GM12801 (cell line): ENCODE results near the gene ZNF835.

Source experiments
- TF ChIP-seq, protein P1 (sequence below): IDR thresholded peaks from one replicate; pipeline ENCODE4 v1.5.1; 2011; ENCODE audit warnings: control low read depth; ENCODE audit not compliant: insufficient read length; ENCODE audit errors: extremely low read depth

The ZNF835 gene

DNA sequence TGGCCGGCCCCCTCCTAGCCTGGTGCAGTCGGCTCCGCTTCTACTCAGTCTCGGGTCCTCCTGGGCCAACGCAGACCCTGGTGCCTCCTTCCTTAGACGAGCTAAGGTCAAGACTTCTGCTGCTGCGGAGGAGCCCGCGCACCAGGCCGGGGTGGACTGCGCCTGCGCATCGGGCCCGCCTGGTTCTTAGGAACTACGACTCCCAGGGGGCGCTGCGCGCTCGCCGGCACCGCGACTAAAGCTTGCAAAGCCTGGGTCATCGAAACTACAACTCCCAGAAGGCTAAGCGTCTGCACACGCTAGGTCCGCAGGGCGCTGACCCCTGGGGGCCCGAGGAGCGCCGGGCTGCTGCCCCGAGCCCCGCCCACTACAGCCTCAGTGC is at the start of gene ZNF835:
Gene ZNF835 (minus strand): TSS at position 145 of the 382 bp plus-strand sequence. CDS start 6,559 bp downstream, outside the sequence.
- TF ChIP-seq, protein P1, sequence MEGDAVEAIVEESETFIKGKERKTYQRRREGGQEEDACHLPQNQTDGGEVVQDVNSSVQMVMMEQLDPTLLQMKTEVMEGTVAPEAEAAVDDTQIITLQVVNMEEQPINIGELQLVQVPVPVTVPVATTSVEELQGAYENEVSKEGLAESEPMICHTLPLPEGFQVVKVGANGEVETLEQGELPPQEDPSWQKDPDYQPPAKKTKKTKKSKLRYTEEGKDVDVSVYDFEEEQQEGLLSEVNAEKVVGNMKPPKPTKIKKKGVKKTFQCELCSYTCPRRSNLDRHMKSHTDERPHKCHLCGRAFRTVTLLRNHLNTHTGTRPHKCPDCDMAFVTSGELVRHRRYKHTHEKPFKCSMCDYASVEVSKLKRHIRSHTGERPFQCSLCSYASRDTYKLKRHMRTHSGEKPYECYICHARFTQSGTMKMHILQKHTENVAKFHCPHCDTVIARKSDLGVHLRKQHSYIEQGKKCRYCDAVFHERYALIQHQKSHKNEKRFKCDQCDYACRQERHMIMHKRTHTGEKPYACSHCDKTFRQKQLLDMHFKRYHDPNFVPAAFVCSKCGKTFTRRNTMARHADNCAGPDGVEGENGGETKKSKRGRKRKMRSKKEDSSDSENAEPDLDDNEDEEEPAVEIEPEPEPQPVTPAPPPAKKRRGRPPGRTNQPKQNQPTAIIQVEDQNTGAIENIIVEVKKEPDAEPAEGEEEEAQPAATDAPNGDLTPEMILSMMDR, result no peak

DNA sequence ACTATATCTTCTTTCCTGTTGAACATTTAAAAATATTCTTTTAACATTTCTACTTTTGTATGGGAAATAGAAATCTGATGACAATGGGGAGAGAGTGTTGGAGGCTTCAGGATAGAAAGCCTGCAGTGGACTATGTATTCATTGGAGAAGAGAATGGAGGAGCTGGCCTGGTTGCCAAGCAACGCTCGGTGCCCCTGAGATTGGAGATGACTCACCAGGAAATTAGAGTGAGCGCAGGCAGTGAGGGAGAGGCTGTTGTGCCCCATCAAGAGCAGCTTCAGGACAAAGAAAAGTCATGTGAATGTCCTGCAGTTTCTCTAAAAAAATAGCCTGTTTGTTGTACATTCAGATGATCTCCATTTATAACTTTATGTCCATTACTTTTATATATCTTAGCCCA is 48.7 kb upstream of the ZNF835 start:
- TF ChIP-seq, protein P1, result no peak

DNA sequence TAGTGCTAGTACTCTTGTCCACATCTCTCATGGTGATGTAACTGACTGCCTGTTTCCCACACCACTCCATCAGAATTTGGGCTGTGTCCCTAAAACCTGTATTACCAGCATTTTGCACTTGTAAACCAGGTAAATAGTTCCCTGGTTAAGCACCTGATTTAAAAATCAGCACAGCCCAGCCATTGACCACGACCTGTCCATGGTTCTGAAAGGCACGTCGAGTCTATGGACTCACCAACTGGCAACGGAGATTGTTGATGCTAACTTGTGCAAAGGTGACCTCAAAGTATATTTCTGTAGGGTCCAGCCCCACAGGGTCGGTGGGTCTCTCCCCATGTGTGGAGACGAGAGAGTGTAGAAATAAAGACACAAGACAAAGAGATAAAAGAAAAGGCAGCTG is 46.7 kb upstream of the ZNF835 start:
- TF ChIP-seq, protein P1, result no peak

DNA sequence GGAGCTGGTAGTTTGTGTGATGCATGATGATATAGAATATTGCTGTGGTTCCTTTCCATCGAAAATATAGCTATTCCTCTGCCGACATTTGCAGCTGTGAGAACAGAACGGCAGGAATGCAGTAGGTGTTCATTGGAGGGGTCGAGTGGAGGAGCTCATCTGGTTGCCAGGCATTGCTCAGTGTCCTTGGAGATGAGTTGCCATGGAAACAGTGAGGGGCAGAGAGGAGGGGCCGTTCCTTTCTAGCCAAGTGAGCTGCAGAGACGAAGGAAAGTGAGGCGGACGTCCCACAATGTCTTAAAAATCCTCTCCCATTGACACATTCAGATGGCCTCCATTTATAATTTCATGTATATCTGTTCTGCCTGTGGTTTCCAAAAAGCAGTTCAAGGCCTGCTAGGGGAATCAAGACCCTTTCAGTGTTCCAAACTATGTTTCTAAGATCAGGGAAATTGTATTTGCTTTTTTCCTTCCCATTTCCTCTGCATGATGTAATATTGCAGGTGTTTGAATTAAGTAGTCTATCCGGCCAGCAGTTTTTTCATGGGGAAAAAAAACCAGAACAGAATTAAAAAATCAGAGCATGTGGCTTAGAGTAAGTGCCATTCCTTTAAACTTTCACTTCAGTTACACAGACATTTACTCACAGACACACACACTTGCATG is 41.2 kb upstream of the ZNF835 start:
- TF ChIP-seq, protein P1, result no peak

DNA sequence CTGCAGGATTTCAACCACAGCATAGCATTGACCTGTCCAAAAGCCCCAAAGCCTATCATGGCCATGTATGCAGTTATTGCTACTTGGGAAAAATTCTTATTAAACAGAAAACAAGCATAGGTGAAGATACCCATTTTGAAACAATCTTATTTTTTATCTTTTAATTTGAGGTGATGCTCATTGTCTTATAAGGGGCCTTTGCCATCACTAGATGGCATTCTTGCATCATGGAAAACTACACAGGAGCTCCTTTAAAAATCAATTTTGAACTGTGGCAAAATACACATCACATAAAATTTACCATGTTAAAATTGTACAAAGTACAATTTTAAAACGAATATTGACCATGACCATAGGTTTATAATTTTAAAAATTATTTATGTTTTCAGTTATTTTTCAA is 38.9 kb upstream of the ZNF835 start:
- TF ChIP-seq, protein P1, result no peak

DNA sequence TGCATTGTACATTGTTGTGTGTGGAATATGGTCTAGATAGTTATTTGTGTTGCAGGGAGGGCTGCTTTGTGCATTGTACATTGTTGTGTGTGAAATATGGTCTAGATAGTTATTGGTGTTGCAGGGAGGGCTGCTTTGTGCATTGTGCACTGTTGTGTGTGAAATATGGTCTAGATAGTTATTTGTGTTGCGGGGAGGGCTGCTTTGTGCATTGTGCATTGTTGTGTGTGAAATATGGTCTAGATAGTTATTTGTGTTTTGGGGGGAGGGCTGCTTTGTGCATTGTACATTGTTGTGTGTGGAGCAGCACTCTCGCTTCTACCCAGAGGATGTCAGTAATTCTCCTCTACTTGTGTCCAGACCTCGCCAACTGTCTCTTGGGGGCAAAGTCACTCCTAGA is 36.3 kb upstream of the ZNF835 start:
- TF ChIP-seq, protein P1, result no peak

DNA sequence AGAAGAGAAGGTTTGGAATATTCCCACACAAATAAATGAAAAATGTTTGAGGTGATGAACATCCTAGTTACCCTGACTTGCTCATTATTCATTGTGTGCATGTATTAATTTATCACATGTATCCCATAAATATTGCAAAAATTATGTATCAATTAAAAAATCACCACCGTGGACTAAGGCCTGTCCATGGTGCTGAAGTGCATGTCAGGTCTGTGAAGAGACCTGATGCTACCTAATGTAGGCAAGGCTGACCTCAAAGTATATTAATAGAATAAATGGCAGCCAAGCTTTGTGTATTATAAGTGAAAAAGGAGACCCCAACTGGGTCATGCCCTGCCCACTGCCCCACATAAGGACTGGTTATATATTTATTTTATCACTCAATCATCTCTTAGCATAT is 34.4 kb upstream of the ZNF835 start:
- TF ChIP-seq, protein P1, result no peak
